Measurements from ENCODE around the gene PRSS1. TPM values are rescaled to one million over a fixed set of nuclear protein-coding genes. Genes with fewer than 3 reads are reported as not detected.

Gene PRSS1
- total and polyA plus RNA-seq, 2 of the 8 experiments (the other 6 are each of a cell fraction or from before 2014, with no cell fraction given): 0.09 TPM; not detected in 1

GRCh38 chr7:142777318-142777717 lies 28.0 kb downstream of the PRSS1 start:
- Histone ChIP-seq H2BK15ac (ENCODE audit: low read length) (no peak overlapping the region), H4K8ac (ENCODE audit: extremely low read depth, insufficient read depth, low read length) (no peak overlapping the region), H3K79me1 (ENCODE audit: low read depth, low read length) (no peaks in the 10 kb centered on the region), H2AK5ac (ENCODE audit: low read depth, low read length) (no peak overlapping the region), H3K9ac (replicated peaks in 1 of 4; ENCODE audit: extremely low read depth in 1 of 4, low read depth in 3 of 4, low read length in 3 of 4) (no peak overlapping the region), H2BK20ac (ENCODE audit: low read length) (no peak overlapping the region), H3K14ac (ENCODE audit: insufficient read length) (no peak overlapping the region), H3K4me2 (ENCODE audit: insufficient read depth in 1 of 2, low read depth in 2 of 2, low read length in 2 of 2) (no peak overlapping the region), H3K79me2 (ENCODE audit: control insufficient read depth in 1 of 2, insufficient read depth in 2 of 2, low read length in 2 of 2) (no peaks in the 10 kb centered on the region), H4K91ac (replicated peaks; ENCODE audit: insufficient read length, low read length) (no peak overlapping the region), H3K27me3 (replicated peaks in 1 of 4; ENCODE audit: control insufficient read depth in 3 of 4, extremely low read depth in 1 of 4, insufficient read depth in 3 of 4, low read length in 3 of 4) (no peaks in the 10 kb centered on the region), H3K9me3 (ENCODE audit: insufficient read depth in 2 of 2, low read depth in 1 of 2, low read length in 1 of 2) (no peaks in the 10 kb centered on the region), H3K4me3 (ENCODE audit: extremely low read depth in 1 of 4, insufficient read depth in 2 of 4, low read depth in 3 of 4, low read length in 4 of 4) (no peak overlapping the region), H2AFZ (ENCODE audit: low read length) (no peak overlapping the region), H3K27ac (ENCODE audit: low read depth, low read length) (no peak overlapping the region), H3K36me3 (ENCODE audit: control insufficient read depth in 2 of 4, insufficient read depth in 4 of 4, low read length in 3 of 4) (no peaks in the 10 kb centered on the region), H3K4ac (replicated peaks; ENCODE audit: insufficient read length, low read depth, low read length) (no peak overlapping the region), H4K20me1 (replicated peaks in 1 of 2; ENCODE audit: control insufficient read depth in 1 of 2, insufficient read depth in 2 of 2, low read length in 2 of 2) (no peaks in the 10 kb centered on the region), H2BK5ac (ENCODE audit: low read depth, low read length) (no peak overlapping the region), H2BK12ac (ENCODE audit: low read depth, low read length) (no peak overlapping the region), H3K23me2 (ENCODE audit: low read depth, low read length) (no peaks in the 10 kb centered on the region), H2BK120ac (replicated peaks; ENCODE audit: low read depth, low read length) (no peak overlapping the region), H3K18ac (ENCODE audit: extremely low read depth, low read length) (no peak overlapping the region), H3K4me1 (replicated peaks in 1 of 4; ENCODE audit: control insufficient read depth in 3 of 4, insufficient read depth in 4 of 4, low read length in 3 of 4) (no peaks in the 10 kb centered on the region), H3K23ac (ENCODE audit: insufficient read length) (no peak overlapping the region), H4K5ac (ENCODE audit: insufficient read length, low read depth, low read length) (no peak overlapping the region), H3K56ac (replicated peaks; ENCODE audit: insufficient read length, low read depth, low read length) (no peak overlapping the region)
- POLR2A ChIA-PET (ENCODE audit: partially characterized antibody): no interaction called here
- WGBS, 2 experiments (ENCODE audit: extremely low coverage in 1 of 2, insufficient coverage in 1 of 2, insufficient read length in 1 of 2, insufficient replicate concordance in 2 of 2, low coverage in 1 of 2, low lambda C conversion rate in 2 of 2, missing lambda C conversion rate in 1 of 2): 89% methylated on average over 2 of the region's 2 CpGs; no CpG with 5 or more reads in 1 of the 2 experiments
- FAIRE-seq (no peak), DNase-seq (ENCODE audit: low read depth in 1 of 2, low spot score in 2 of 2) (no peak)
- CTCF ChIA-PET (ENCODE audit: partially characterized antibody): interaction anchor here (1.0 to 24.1 kb wide), 10 partner anchors 8 to 318 kb away, joined by 3 to 381 read pairs (median 4); no protein-coding TSS in a partner anchor
- no peak for TF ChIP-seq SUZ12 (IDR thresholded peaks at IDR 0.05; ENCODE audit: low read length)
- no peak for TF ChIP-seq RAD21 (IDR thresholded peaks at IDR 0.05 in 1 of 2, conservative IDR thresholded peaks at IDR 0.05 in 1 of 2; ENCODE audit: low read depth in 2 of 2, low read length in 2 of 2)
- no peak for TF ChIP-seq SIRT6 (IDR thresholded peaks at IDR 0.05; ENCODE audit: low read length)

All from H1 (cell line).